ENCODE results near the gene PGD.
A peak's percentile ranks its signal among the peaks of the same experiment; 100 is the strongest.

PGD gene

GRCh38 chr1:10361515-10361914 lies 37.3 kb upstream of the PGD start:
- no peak for TF ChIP-seq TCF12 (IDR thresholded peaks at IDR 0.05; ENCODE audit: low read depth)
- no peak for TF ChIP-seq MAX (IDR thresholded peaks at IDR 0.05)
- no peak for TF ChIP-seq ZBTB7A (IDR thresholded peaks at IDR 0.05; ENCODE audit: low read depth)
- no peak for TF ChIP-seq REST (IDR thresholded peaks at IDR 0.05; ENCODE audit: low read depth)
- TF ChIP-seq EGR1 (IDR thresholded peaks at IDR 0.05), result no peak
- TF ChIP-seq TEAD4 (IDR thresholded peaks at IDR 0.05), result no peak
- TF ChIP-seq FOXM1 (IDR thresholded peaks at IDR 0.05; ENCODE audit: borderline replicate concordance, low read depth), result no peak
- TF ChIP-seq CREB1 (IDR thresholded peaks at IDR 0.05; ENCODE audit: low read depth), result no peak
- no peak for TF ChIP-seq TAF1 (IDR thresholded peaks at IDR 0.05; ENCODE audit: low read depth)

- TF ChIP-seq CEBPB (IDR thresholded peaks at IDR 0.05), result no peak
- no peak for TF ChIP-seq CREB1 (IDR thresholded peaks at IDR 0.05; ENCODE audit: low read depth)
- no peak for TF ChIP-seq FOXM1 (IDR thresholded peaks at IDR 0.05; ENCODE audit: borderline replicate concordance, low read depth)
- TF ChIP-seq TEAD4 (IDR thresholded peaks at IDR 0.05), result no peak
Observed at GRCh38 chr1:10368194-10368593, 30.7 kb upstream of the PGD start.

- no peak for TF ChIP-seq TEAD4 (IDR thresholded peaks at IDR 0.05)
- TF ChIP-seq CREB1 (IDR thresholded peaks at IDR 0.05; ENCODE audit: low read depth), result no peak
- TF ChIP-seq TAF1 (IDR thresholded peaks at IDR 0.05; ENCODE audit: low read depth), result no peak
- TF ChIP-seq YY1 (IDR thresholded peaks at IDR 0.05; ENCODE audit: low read depth), result no peak
- TF ChIP-seq REST (IDR thresholded peaks at IDR 0.05; ENCODE audit: low read depth), result no peak
- TF ChIP-seq USF1 (IDR thresholded peaks at IDR 0.05), result no peak
- no peak for TF ChIP-seq TCF12 (IDR thresholded peaks at IDR 0.05; ENCODE audit: low read depth)
- TF ChIP-seq FOXM1 (IDR thresholded peaks at IDR 0.05; ENCODE audit: borderline replicate concordance, low read depth), result no peak
- no peak for TF ChIP-seq NFIC (IDR thresholded peaks at IDR 0.05)
- TF ChIP-seq RAD21 (IDR thresholded peaks at IDR 0.05; ENCODE audit: low read depth), result no peak
- TF ChIP-seq EGR1 (IDR thresholded peaks at IDR 0.05), result no peak
- no peak for TF ChIP-seq EP300 (IDR thresholded peaks at IDR 0.05; ENCODE audit: borderline replicate concordance)
- TF ChIP-seq ZBTB7A (IDR thresholded peaks at IDR 0.05; ENCODE audit: low read depth), result no peak
- no peak for TF ChIP-seq MAX (IDR thresholded peaks at IDR 0.05)
- TF ChIP-seq CEBPB (IDR thresholded peaks at IDR 0.05), result no peak
Observed at GRCh38 chr1:10374442-10374860, 24.4 kb upstream of the PGD start.

GRCh38 chr1:10377365-10378029 lies 21.4 kb upstream of the PGD start:
- TF ChIP-seq RAD21 (IDR thresholded peaks at IDR 0.05; ENCODE audit: low read depth), result peak; percentile 68

- TF ChIP-seq MAX (IDR thresholded peaks at IDR 0.05) (no peak), CREB1 (IDR thresholded peaks at IDR 0.05; ENCODE audit: low read depth) (no peak), ZBTB7A (IDR thresholded peaks at IDR 0.05; ENCODE audit: low read depth) (no peak), TCF12 (IDR thresholded peaks at IDR 0.05; ENCODE audit: low read depth) (no peak), TAF1 (IDR thresholded peaks at IDR 0.05; ENCODE audit: low read depth) (no peak), REST (IDR thresholded peaks at IDR 0.05; ENCODE audit: low read depth) (no peak), RAD21 (IDR thresholded peaks at IDR 0.05; ENCODE audit: low read depth) (no peak), USF1 (IDR thresholded peaks at IDR 0.05) (no peak), NFIC (IDR thresholded peaks at IDR 0.05) (no peak), FOXM1 (IDR thresholded peaks at IDR 0.05; ENCODE audit: borderline replicate concordance, low read depth) (no peak)
Observed at GRCh38 chr1:10378081-10378841, 20.6 kb upstream of the PGD start.
